CD4-positive, CD25-positive, alpha-beta regulatory T cell (primary cell): ENCODE data around the gene SOWAHB. TPM values are rescaled to one million over a fixed set of nuclear protein-coding genes. Genes with fewer than 3 reads are reported as not detected.
A peak's percentile ranks its signal among the peaks of the same experiment; 100 is the strongest.

Experiments used
- ATAC-seq, 2 donors: fragments of 150-1000 bp; cut with Tn5 transposase; one replicate each; pipeline ENCODE4 v1.10.0; 2021; ENCODE audit warnings: low read depth in 2 of 2, moderate number of reproducible peaks in 2 of 2, moderate library complexity in 1 of 2
- DNase-seq, 3 donors: peaks; one replicate each; pipeline versions ENCODE4 v3.0.0 to v3.0.0-alpha.2; 2012 to 2022; ENCODE audit warnings: mixed read lengths in 1 of 3
- H3K27ac ChIP-seq: one replicate; pipeline ENCODE4 v1.7.0; 2013; ENCODE audit warnings: mild to moderate bottlenecking, low read length; ENCODE audit not compliant: insufficient read depth, poor library complexity, severe bottlenecking
- H3K27me3 ChIP-seq: one replicate; pipeline ENCODE4 v1.7.0; 2013; ENCODE audit warnings: low read length; ENCODE audit not compliant: control insufficient read depth, insufficient read depth
- H3K36me3 ChIP-seq: one replicate; pipeline ENCODE4 v1.7.0; 2013; ENCODE audit warnings: mild to moderate bottlenecking, low read length, moderate library complexity; ENCODE audit not compliant: control insufficient read depth, insufficient read depth
- H3K4me1 ChIP-seq: 2 replicates; pipeline ENCODE4 v1.7.0; 2013; ENCODE audit warnings: mild to moderate bottlenecking, low read length; ENCODE audit not compliant: insufficient read depth, control insufficient read depth, poor library complexity, severe bottlenecking
- H3K4me3 ChIP-seq: one replicate; pipeline ENCODE4 v1.7.0; 2013; ENCODE audit warnings: low read depth, mild to moderate bottlenecking, low read length, moderate library complexity
- H3K9me3 ChIP-seq, 2 experiments: 1 replicate in 1 of 2; 2 replicates in 1 of 2; pipeline ENCODE4 v1.7.0; 2013; ENCODE audit warnings: low read length in 2 of 2, mild to moderate bottlenecking in 1 of 2, moderate library complexity in 1 of 2; ENCODE audit not compliant: control insufficient read depth in 2 of 2
- H3K27ac Mint-ChIP-seq, 3 donors: one replicate each; pipeline ENCODE4 v1.8.0; 2020 to 2022; ENCODE audit warnings: mild to moderate bottlenecking in 3 of 3, mixed read lengths in 3 of 3, moderate library complexity in 2 of 3
- H3K27me3 Mint-ChIP-seq: one replicate; pipeline ENCODE4 v1.8.0; 2022; ENCODE audit warnings: mild to moderate bottlenecking, mixed read lengths
- H3K36me3 Mint-ChIP-seq: one replicate; pipeline ENCODE4 v1.8.0; 2020; ENCODE audit warnings: mixed read lengths
- H3K4me1 Mint-ChIP-seq, 4 donors: one replicate each; pipeline ENCODE4 v1.8.0; 2020 to 2022; ENCODE audit warnings: mixed read lengths in 4 of 4, mild to moderate bottlenecking in 1 of 4
- H3K4me3 Mint-ChIP-seq, 4 donors: one replicate each; pipeline ENCODE4 v1.8.0; 2020 to 2022; ENCODE audit warnings: mild to moderate bottlenecking in 4 of 4, mixed read lengths in 4 of 4, moderate library complexity in 3 of 4
- H3K9me3 Mint-ChIP-seq, 7 donors: one replicate each; pipeline ENCODE4 v1.8.0; 2020 to 2022; ENCODE audit warnings: mixed read lengths in 7 of 7, mild to moderate bottlenecking in 3 of 7, moderate library complexity in 2 of 7
- polyA plus RNA-seq, 4 donors: library from polyadenylated mRNA; unstranded; fragments of 300-500 nt; fragmentation: Illumina TruSeq; gene quantifications; one replicate each; pipeline ENCODE4 v1.2.3, GENCODE V29; 2021
- total RNA-seq: library from RNA; stranded (reverse); gene quantifications from one replicate; pipeline ENCODE4 v1.2.3, GENCODE V29; 2022

The SOWAHB gene
- total and polyA plus RNA-seq, 5 donors from 2014 or later = not detected

DNA sequence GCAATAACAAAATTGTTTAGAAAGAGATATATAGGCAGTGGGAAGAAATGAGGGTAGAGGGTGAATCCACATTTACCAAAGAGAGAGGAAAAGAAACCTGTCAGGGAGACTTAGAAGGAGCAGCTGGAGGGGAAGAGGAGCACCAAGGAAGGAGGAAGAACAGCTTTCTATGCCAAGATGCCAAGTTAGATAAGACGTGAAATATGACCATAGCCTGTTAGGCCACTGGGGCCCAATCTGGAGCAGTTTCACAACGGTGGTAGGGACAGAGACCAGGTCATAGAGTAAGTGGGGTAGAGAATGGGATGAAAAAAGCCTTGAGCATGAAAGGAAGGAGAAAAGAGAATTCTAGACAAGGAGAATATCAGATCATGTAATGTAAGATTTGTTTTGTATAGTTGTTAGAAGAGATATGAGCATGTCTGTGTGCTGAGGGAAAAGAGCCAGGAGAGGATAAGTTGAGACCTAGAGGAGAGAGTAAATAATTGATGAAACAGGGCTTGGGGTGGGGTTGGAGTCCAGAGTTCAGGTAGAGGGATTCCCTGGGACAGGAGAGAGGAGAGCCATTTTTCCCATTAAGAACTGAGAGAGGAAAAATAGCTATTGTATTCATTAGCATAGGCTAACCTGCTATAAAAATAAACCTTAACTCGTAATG, 4.4 kb upstream of the SOWAHB start:
- DNase-seq (no peak), ATAC-seq (no peak)
- Mint-ChIP-seq H3K9me3 (peaks cover 0 to 9% (median 1%) of the 10 kb centered on the region in 7 donors), H3K4me1 (peaks cover 0 to 15% (median 11%) of the 10 kb centered on the region in 4 donors), H3K27ac (no peak overlapping the region), H3K27me3 (peaks cover 16% of the 10 kb centered on the region), H3K4me3 (no peak overlapping the region), H3K36me3 (no peaks in the 10 kb centered on the region)
- Histone ChIP-seq H3K4me3 (no peak overlapping the region), H3K27ac (no peak overlapping the region), H3K4me1 (peaks cover 14% of the 10 kb centered on the region), H3K9me3 (no peaks in the 10 kb centered on the region), H3K27me3 (peaks cover 43% of the 10 kb centered on the region), H3K36me3 (no peaks in the 10 kb centered on the region)

DNA sequence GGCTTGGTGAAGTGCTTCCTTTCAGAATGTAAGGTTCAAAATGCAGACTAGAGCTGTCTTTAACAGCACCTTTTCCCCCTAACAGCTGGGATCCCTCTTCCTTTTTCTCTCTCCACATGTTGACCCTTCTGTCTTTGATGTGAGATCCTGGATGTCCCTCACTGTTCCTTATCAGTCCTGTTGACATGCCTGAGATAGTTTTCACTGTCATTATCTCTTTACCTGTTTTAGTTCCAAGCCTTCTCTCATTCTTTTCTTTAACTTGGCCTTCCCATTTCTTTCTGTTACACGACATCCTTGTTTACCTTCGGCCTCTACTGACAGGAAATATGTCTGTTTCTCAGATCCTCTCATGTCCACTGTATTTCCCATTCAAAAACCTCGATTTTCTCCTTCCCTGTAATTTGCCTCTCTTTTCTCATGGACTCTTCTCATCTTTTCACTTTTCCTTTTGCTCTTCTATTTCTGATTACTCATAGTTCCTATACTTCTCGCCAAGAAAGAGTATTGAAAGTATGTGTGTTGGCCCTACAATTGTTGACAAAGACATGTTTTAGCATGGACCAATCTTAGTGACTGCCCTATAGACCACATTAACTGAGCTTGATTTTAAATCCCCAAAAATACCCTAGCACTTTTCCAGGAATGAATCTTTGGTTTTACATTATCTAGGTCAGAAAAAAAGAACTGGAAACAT, 1.2 kb upstream of the SOWAHB start:
- ATAC-seq = no peak

DNA sequence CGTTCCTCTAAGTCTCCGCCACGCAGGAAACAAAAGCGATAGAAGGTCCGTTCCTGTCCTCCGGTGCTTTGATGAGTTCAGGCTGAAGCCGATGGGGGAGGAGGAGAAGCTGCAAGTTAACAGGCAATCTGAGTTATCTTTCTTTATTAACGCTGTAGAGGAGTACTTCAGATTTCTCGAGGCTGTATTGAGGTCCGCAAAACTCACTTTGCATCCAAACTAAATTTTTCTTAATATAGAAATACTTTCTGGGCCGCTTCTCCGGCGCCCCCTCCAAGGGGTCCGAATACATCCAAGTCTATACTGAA, 395 bp upstream of the SOWAHB start:
- H3K27me3 ChIP-seq = peaks cover 57% of the 10 kb centered on the region
- no peaks in the 10 kb centered on the region for H3K36me3 Mint-ChIP-seq
- no peak overlapping the region for H3K27ac ChIP-seq
- DNase-seq (no peak), ATAC-seq (no peak)
- H3K27me3 Mint-ChIP-seq = peaks cover 23% of the 10 kb centered on the region
- peaks cover 0 to 5% (median 0%) of the 10 kb centered on the region in 7 donors for H3K9me3 Mint-ChIP-seq
- H3K4me1 ChIP-seq = peaks cover 21% of the 10 kb centered on the region
- no peaks in the 10 kb centered on the region for H3K9me3 ChIP-seq
- no peaks in the 10 kb centered on the region for H3K36me3 ChIP-seq
- H3K4me1 Mint-ChIP-seq = peaks cover 0 to 15% (median 11%) of the 10 kb centered on the region in 4 donors
- no peak overlapping the region for H3K27ac Mint-ChIP-seq
- H3K4me3 ChIP-seq = peak overlapping the region; percentile 63
- peak overlapping the region; percentile 37 to 91 (median 78) for H3K4me3 Mint-ChIP-seq

More for the DNA sequence above, 1.2 kb upstream of the SOWAHB start:
- Mint-ChIP-seq H3K36me3 (no peaks in the 10 kb centered on the region), H3K27ac (peak overlapping the region in 1 of 3 donors; percentile 38), H3K9me3 (peaks cover 0 to 5% (median 0%) of the 10 kb centered on the region in 7 donors), H3K4me1 (peaks cover 0 to 15% (median 11%) of the 10 kb centered on the region in 4 donors), H3K27me3 (peaks cover 19% of the 10 kb centered on the region), H3K4me3 (peak overlapping the region; percentile 37 to 91 (median 78))
- Histone ChIP-seq H3K36me3 (no peaks in the 10 kb centered on the region), H3K4me3 (no peak overlapping the region), H3K4me1 (peaks cover 21% of the 10 kb centered on the region), H3K27me3 (peaks cover 58% of the 10 kb centered on the region), H3K27ac (no peak overlapping the region), H3K9me3 (no peaks in the 10 kb centered on the region)
- DNase-seq = no peak

DNA sequence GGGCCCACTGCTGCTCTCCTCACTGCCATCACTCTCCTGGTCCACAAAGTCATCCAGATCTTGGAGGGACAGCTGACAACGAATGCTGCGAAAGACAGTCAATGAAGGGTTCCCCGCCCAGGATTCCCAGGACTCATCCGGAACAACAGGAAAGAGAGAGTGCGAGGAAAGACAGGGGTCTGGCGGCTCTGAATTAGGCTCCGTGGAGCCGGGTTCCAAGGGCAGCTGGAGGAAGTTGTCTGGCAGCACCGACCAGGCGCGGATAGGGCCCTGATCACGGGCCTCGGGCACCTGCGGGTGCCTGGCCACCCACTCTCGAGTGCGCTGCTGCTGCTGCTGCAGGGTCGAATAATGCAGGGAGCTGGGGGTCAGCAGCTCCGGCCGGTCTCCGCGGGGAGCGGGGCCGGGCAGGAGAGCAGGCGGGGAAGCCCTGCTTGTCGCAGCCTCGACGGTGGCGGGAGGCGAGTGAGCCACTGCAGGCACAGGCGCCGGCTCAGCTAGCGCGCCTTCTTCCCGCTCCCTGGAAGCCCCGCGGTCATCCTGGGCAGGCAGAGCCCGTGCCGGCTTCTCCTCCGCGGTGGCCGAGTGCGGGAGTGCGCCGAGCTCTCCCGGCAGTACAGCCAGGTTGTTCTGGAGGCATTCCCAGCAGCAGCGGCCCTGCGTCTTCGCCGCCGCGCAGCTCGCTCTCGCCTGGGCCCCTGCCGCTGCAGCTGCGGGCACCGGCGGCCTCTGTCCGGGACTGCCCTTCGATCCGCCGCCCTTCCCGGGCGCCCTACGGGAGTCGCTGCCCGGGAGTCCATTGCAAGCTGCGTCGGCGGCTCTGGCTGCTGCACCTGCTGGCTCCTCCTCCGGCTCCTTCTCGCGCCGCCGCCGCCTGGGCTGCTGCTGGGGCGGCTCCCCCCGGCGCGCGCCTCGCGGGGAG, 1.1 kb downstream of the SOWAHB start:
- peak in 2 of 3 donors; percentile 19 to 21 for DNase-seq
- Histone ChIP-seq H3K9me3 (no peaks in the 10 kb centered on the region), H3K27ac (no peak overlapping the region), H3K27me3 (peaks cover 57% of the 10 kb centered on the region), H3K4me3 (no peak overlapping the region), H3K4me1 (peaks cover 21% of the 10 kb centered on the region), H3K36me3 (no peaks in the 10 kb centered on the region)
- Mint-ChIP-seq H3K27ac (no peak overlapping the region), H3K4me3 (peak overlapping the region in 2 of 4 donors; percentile 49 to 73), H3K36me3 (no peaks in the 10 kb centered on the region), H3K27me3 (peaks cover 35% of the 10 kb centered on the region), H3K9me3 (peaks cover 0 to 5% (median 0%) of the 10 kb centered on the region in 7 donors), H3K4me1 (peaks cover 0 to 15% (median 11%) of the 10 kb centered on the region in 4 donors)
- peak; percentile 13 to 57 for ATAC-seq

DNA sequence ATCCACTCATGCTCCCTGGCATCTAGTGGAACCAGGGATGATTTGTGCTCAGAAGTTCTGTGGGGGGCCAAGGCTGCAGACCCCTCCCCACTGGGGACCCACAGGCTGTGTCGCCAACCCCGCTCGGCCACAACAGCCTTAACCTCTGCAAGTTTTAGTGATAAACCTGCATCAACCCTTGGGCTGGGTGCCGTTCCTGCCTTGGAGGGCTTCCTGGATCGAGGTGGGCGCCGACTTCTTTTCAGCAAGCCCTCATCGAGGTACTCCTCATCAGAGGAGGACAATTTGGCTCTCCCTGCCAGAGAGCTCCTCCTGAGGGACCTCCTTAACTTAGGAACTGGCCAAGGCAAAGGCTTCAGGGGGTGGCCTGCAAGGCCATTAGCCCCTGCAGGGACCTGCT, 1.9 kb downstream of the SOWAHB start:
- no peak overlapping the region for H3K27ac ChIP-seq
- Mint-ChIP-seq H3K36me3 (no peaks in the 10 kb centered on the region), H3K27me3 (peaks cover 39% of the 10 kb centered on the region), H3K4me3 (no peak overlapping the region), H3K4me1 (peaks cover 0 to 15% (median 12%) of the 10 kb centered on the region in 4 donors), H3K27ac (no peak overlapping the region), H3K9me3 (peaks cover 0 to 5% (median 0%) of the 10 kb centered on the region in 7 donors)
- no peaks in the 10 kb centered on the region for H3K9me3 ChIP-seq
- peaks cover 21% of the 10 kb centered on the region for H3K4me1 ChIP-seq
- ATAC-seq (no peak), DNase-seq (no peak)
- no peak overlapping the region for H3K4me3 ChIP-seq
- H3K27me3 ChIP-seq = peaks cover 56% of the 10 kb centered on the region
- H3K36me3 ChIP-seq = no peaks in the 10 kb centered on the region

DNA sequence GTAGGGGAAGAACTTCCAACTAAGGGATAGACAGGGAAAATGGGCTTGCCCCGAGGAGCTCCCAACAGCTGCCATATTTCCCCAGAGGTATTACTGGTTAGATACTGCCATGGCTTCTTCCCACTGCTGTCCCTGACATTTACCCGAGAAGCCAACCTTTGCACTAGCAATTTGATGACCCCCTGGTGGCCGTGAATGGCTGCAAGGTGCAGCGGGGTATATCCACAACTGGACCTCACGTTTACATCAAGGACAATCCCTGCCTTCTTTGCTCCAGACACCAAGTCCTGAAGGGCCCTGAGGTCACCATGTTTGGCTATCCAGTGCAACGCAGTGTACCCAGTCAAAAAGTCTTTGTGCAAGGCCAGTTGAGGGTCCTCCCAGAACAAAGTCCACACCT, 2.3 kb downstream of the SOWAHB start:
- H3K27ac Mint-ChIP-seq = no peak overlapping the region
- DNase-seq = no peak
- peaks cover 21% of the 10 kb centered on the region for H3K4me1 ChIP-seq
- H3K27me3 ChIP-seq = peaks cover 55% of the 10 kb centered on the region
- peaks cover 44% of the 10 kb centered on the region for H3K27me3 Mint-ChIP-seq
- no peak overlapping the region for H3K4me3 ChIP-seq
- no peaks in the 10 kb centered on the region for H3K9me3 ChIP-seq
- H3K4me3 Mint-ChIP-seq = peak overlapping the region in 1 of 4 donors; percentile 49
- H3K36me3 ChIP-seq = no peaks in the 10 kb centered on the region
- H3K4me1 Mint-ChIP-seq = peaks cover 0 to 15% (median 13%) of the 10 kb centered on the region in 4 donors
- no peaks in the 10 kb centered on the region for H3K36me3 Mint-ChIP-seq
- H3K9me3 Mint-ChIP-seq = peaks cover 0 to 5% (median 0%) of the 10 kb centered on the region in 7 donors
- no peak overlapping the region for H3K27ac ChIP-seq
- no peak for ATAC-seq

DNA sequence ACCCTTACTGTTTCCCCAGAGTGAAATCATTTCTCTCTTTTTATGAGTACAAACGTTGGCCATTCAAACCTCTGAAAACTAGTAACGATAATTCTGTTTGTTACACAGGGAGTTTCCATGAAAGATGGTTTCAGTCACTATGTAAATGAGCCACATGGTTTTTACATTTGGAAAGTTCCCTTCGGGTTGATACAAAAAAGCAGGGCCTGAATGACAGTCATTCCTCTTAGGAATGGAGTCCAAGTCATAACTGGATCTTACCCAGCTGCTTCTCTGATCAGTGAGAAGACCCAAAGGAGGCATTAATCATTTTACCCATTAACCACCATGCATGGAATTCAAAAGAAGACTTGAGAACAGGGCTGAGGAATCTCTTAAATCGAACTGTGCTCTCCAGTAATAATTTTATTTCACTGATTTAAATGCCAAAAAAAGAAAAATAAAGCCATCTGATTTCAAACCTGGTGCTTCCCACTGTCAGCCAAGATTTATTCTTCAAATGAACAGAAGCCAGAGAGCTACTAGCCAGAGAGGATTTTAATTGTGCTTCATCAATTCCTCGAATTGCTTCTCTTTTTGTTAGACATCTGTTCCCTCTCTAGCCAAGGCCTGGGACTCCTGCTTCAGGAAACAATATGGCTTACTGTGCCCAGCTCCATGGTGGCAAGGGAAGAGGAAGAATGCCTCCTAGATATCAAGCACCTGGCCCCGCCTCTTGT, 3.2 kb downstream of the SOWAHB start:
- no peaks in the 10 kb centered on the region for H3K9me3 ChIP-seq
- H3K36me3 Mint-ChIP-seq = no peaks in the 10 kb centered on the region
- DNase-seq (no peak), ATAC-seq (no peak)
- peaks cover 44% of the 10 kb centered on the region for H3K27me3 Mint-ChIP-seq
- H3K36me3 ChIP-seq = no peaks in the 10 kb centered on the region
- no peak overlapping the region for H3K4me3 ChIP-seq
- no peak overlapping the region for H3K27ac Mint-ChIP-seq
- H3K9me3 Mint-ChIP-seq = peaks cover 0 to 5% (median 0%) of the 10 kb centered on the region in 7 donors
- no peak overlapping the region for H3K27ac ChIP-seq
- peaks cover 0 to 15% (median 13%) of the 10 kb centered on the region in 4 donors for H3K4me1 Mint-ChIP-seq
- H3K4me3 Mint-ChIP-seq = no peak overlapping the region
- H3K4me1 ChIP-seq = peaks cover 21% of the 10 kb centered on the region
- H3K27me3 ChIP-seq = peaks cover 49% of the 10 kb centered on the region
